Caco-2 (cell line): ENCODE data around the gene SIDT1. TPM values are rescaled to one million over a fixed set of nuclear protein-coding genes. Genes with fewer than 3 reads are reported as not detected.

Experiments
- BruUV-seq: library from RNA; stranded (reverse); fragments of 400-500 nt; replicated peaks from 2 replicates; lab custom pipeline; 2021; lab: Mats Ljungman, UMichigan
- CTCF ChIA-PET: fragments of 300-600 bp; sonication (Branson Sonifier 250); formaldehyde crosslinking; loops from one replicate; lab custom pipeline; 2022; ENCODE audit warnings: antibody characterized with exemption; lab: Charles Lee
- POLR2A ChIA-PET: fragments of 300-600 bp; sonication (Branson Sonifier 250); formaldehyde crosslinking; loops from one replicate; lab custom pipeline; 2022; ENCODE audit warnings: antibody characterized with exemption; lab: Charles Lee
- DNase-seq, 2 experiments: peaks; one replicate each; pipeline versions ENCODE4 v3.0.0 to v3.0.0-alpha.2; 2020 to 2022
- H3K27me3 ChIP-seq: replicated peaks from 2 replicates; pipeline ENCODE4 v1.6.0; 2011; ENCODE audit warnings: low read length; ENCODE audit not compliant: control insufficient read depth, insufficient read depth
- H3K36me3 ChIP-seq: 2 replicates; pipeline ENCODE4 v1.5.1; 2011; ENCODE audit warnings: low read length; ENCODE audit not compliant: control insufficient read depth, insufficient read depth
- H3K4me1 ChIP-seq: fragments of 250-450 bp; sonication (Bioruptor Pico); 2 replicates; pipeline ENCODE4 v1.5.1; 2020; ENCODE audit warnings: mild to moderate bottlenecking
- H3K4me3 ChIP-seq: 2 replicates; pipeline ENCODE4 v1.5.1; 2011; ENCODE audit warnings: low read depth, mild to moderate bottlenecking, control low read depth, low read length
- H3K9me3 ChIP-seq: fragments of 250-450 bp; sonication (Bioruptor Pico); 2 replicates; pipeline ENCODE4 v1.5.1; 2020; ENCODE audit warnings: mild to moderate bottlenecking, moderate library complexity
- H3K27ac Mint-ChIP-seq: one replicate; pipeline ENCODE4 v1.8.0; 2022; ENCODE audit warnings: mixed read lengths; ENCODE audit not compliant: unreplicated experiment
- H3K27me3 Mint-ChIP-seq: one replicate; pipeline ENCODE4 v1.8.0; 2022; ENCODE audit warnings: mixed read lengths; ENCODE audit not compliant: insufficient read depth, unreplicated experiment
- H3K36me3 Mint-ChIP-seq: one replicate; pipeline ENCODE4 v1.8.0; 2022; ENCODE audit warnings: mild to moderate bottlenecking, mixed read lengths; ENCODE audit not compliant: insufficient read depth, unreplicated experiment
- H3K4me1 Mint-ChIP-seq: one replicate; pipeline ENCODE4 v1.8.0; 2022; ENCODE audit warnings: low read depth, mixed read lengths; ENCODE audit not compliant: unreplicated experiment
- H3K4me3 Mint-ChIP-seq: one replicate; pipeline ENCODE4 v1.8.0; 2022; ENCODE audit warnings: mild to moderate bottlenecking, moderate library complexity, mixed read lengths; ENCODE audit not compliant: unreplicated experiment
- H3K9me3 Mint-ChIP-seq: one replicate; pipeline ENCODE4 v1.8.0; 2022; ENCODE audit warnings: mixed read lengths; ENCODE audit not compliant: unreplicated experiment
- CTCF ChIP-seq, 2 experiments: fragments of 200-600 bp in 1 of 2; IDR thresholded peaks; 1 replicate in 1 of 2; 2 replicates in 1 of 2; pipeline versions ENCODE4 v1.5.1 to v1.8.0; 2011 to 2022; ENCODE audit warnings: antibody characterized with exemption in 1 of 2, control low read depth in 1 of 2, inconsistent platforms in 1 of 2, low read depth in 1 of 2, low read length in 1 of 2, mild to moderate bottlenecking in 1 of 2, moderate library complexity in 1 of 2; ENCODE audit not compliant: insufficient read depth in 1 of 2, severe bottlenecking in 1 of 2, unreplicated experiment in 1 of 2
- intact Hi-C: fragments of 100-400 bp; cut with micrococcal nuclease; formaldehyde crosslinking; loops from one replicate; pipeline ENCODE4 v1.10.0; 2022; ENCODE audit not compliant: unreplicated experiment
- total RNA-seq: library from RNA; stranded (reverse); gene quantifications from 2 replicates; pipeline ENCODE4 v1.2.3, GENCODE V29; 2022

The SIDT1 gene
- total RNA-seq, 1 experiment from 2014 or later, result 0.84 TPM

- no peak overlapping the region for H3K27ac Mint-ChIP-seq
- H3K9me3 Mint-ChIP-seq, result no peaks in the 10 kb centered on the region
- H3K27me3 Mint-ChIP-seq, result peaks cover 8% of the 10 kb centered on the region
- peaks cover 9% of the 10 kb centered on the region for H3K4me1 Mint-ChIP-seq
- no peaks in the 10 kb centered on the region for H3K36me3 Mint-ChIP-seq
- no peaks in the 10 kb centered on the region for H3K9me3 ChIP-seq
- H3K4me3 Mint-ChIP-seq, result no peak overlapping the region
- no peak for DNase-seq
- peaks cover 5% of the 10 kb centered on the region; the same call in 1 of the 2 replicates for H3K4me1 ChIP-seq
- ChIA-PET POLR2A (no interaction called here), CTCF (no interaction called here)
- no peak for TF ChIP-seq CTCF (IDR thresholded peaks at IDR 0.05; ENCODE audit: insufficient read depth in 1 of 2, low read depth in 1 of 2, low read length in 1 of 2, severe bottlenecking in 1 of 2, unreplicated experiment in 1 of 2)
- intact Hi-C loops, result loop anchor here (10.0 kb wide), 1 partner anchor 494 kb away; no protein-coding TSS in a partner anchor
- H3K27me3 ChIP-seq, result no peaks in the 10 kb centered on the region
- H3K36me3 ChIP-seq, result no peaks in the 10 kb centered on the region
- BruUV-seq, result no TSS peak
- no peak overlapping the region for H3K4me3 ChIP-seq
Measured at GRCh38 chr3:113628316-113628715, 96.0 kb downstream of the SIDT1 start.

- no peak for TF ChIP-seq CTCF (IDR thresholded peaks at IDR 0.05; ENCODE audit: insufficient read depth in 1 of 2, low read depth in 1 of 2, low read length in 1 of 2, severe bottlenecking in 1 of 2, unreplicated experiment in 1 of 2)
- H3K27ac Mint-ChIP-seq, result no peak overlapping the region
- H3K27me3 ChIP-seq, result no peaks in the 10 kb centered on the region
- BruUV-seq, result no TSS peak
- no peaks in the 10 kb centered on the region for H3K9me3 Mint-ChIP-seq
- no peaks in the 10 kb centered on the region for H3K9me3 ChIP-seq
- H3K4me3 Mint-ChIP-seq, result no peak overlapping the region
- DNase-seq, result no peak
- H3K4me1 ChIP-seq, result peaks cover 5% of the 10 kb centered on the region; the same call in 1 of the 2 replicates
- ChIA-PET POLR2A (no interaction called here), CTCF (no interaction called here)
- no peak overlapping the region for H3K4me3 ChIP-seq
- no peaks in the 10 kb centered on the region for H3K36me3 ChIP-seq
- intact Hi-C loops, result loop anchor here (10.0 kb wide), 1 partner anchor 494 kb away; no protein-coding TSS in a partner anchor
- H3K27me3 Mint-ChIP-seq, result peaks cover 8% of the 10 kb centered on the region
- H3K4me1 Mint-ChIP-seq, result peaks cover 9% of the 10 kb centered on the region
- no peaks in the 10 kb centered on the region for H3K36me3 Mint-ChIP-seq
Measured at GRCh38 chr3:113628788-113629187, 96.4 kb downstream of the SIDT1 start.

GRCh38 chr3:113629584-113630421 lies 97.4 kb downstream of the SIDT1 start:
- no peak for TF ChIP-seq CTCF (IDR thresholded peaks at IDR 0.05; ENCODE audit: insufficient read depth in 1 of 2, low read depth in 1 of 2, low read length in 1 of 2, severe bottlenecking in 1 of 2, unreplicated experiment in 1 of 2)
- Mint-ChIP-seq H3K9me3 (no peaks in the 10 kb centered on the region), H3K27me3 (peaks cover 8% of the 10 kb centered on the region), H3K4me1 (peaks cover 9% of the 10 kb centered on the region), H3K4me3 (no peak overlapping the region), H3K36me3 (no peaks in the 10 kb centered on the region), H3K27ac (no peak overlapping the region)
- CTCF ChIA-PET, result interaction anchor here (0.7 kb wide), 1 partner anchor 115 kb away, joined by 3 read pairs; no protein-coding TSS in a partner anchor
- Histone ChIP-seq H3K9me3 (no peaks in the 10 kb centered on the region), H3K4me3 (no peak overlapping the region), H3K4me1 (peaks cover 5% of the 10 kb centered on the region; the same call in 1 of the 2 replicates), H3K27me3 (no peaks in the 10 kb centered on the region), H3K36me3 (no peaks in the 10 kb centered on the region)
- DNase-seq, result no peak
- intact Hi-C loops, result loop anchor here (10.0 kb wide), 1 partner anchor 495 kb away; no protein-coding TSS in a partner anchor
- BruUV-seq, result no TSS peak
- POLR2A ChIA-PET, result no interaction called here
